ENCODE results near the gene NRXN3. TPM values are rescaled to one million over a fixed set of nuclear protein-coding genes. Genes with fewer than 3 reads are reported as not detected.

The NRXN3 gene
- total and polyA plus RNA-seq, 4 donors = 0.07 to 1.2 (median 0.23) TPM

GRCh38 chr14:79786522-79786921 lies 1616.3 kb downstream of the NRXN3 start:
- no peak for DNase-seq (ENCODE audit: low spot score)
- Histone ChIP-seq H3K27ac (ENCODE audit: low read depth in 1 of 2, low read length in 2 of 2) (no peak overlapping the region), H3K27me3 (ENCODE audit: control insufficient read depth in 4 of 4, insufficient read depth in 4 of 4, low read length in 3 of 4) (no peaks in the 10 kb centered on the region), H3K9me3 (ENCODE audit: control insufficient read depth in 4 of 4, low read length in 3 of 4) (no peaks in the 10 kb centered on the region), H3K4me1 (ENCODE audit: control insufficient read depth in 4 of 4, insufficient read depth in 4 of 4, low read length in 3 of 4) (no peaks in the 10 kb centered on the region), H3K4me3 (ENCODE audit: low read depth in 1 of 3, low read length in 3 of 3) (no peak overlapping the region), H3K36me3 (ENCODE audit: control insufficient read depth in 4 of 4, insufficient read depth in 3 of 4, low read depth in 1 of 4, low read length in 3 of 4) (no peaks in the 10 kb centered on the region), H3K9ac (ENCODE audit: low read depth in 1 of 2, low read length in 2 of 2) (no peak overlapping the region)
- 93% methylated on average over 3 of the region's 3 CpGs for WGBS
- TF ChIP-seq HNF4A (conservative IDR thresholded peaks at IDR 0.05) (no peak), YY1 (IDR thresholded peaks at IDR 0.05) (no peak), CTCF (IDR thresholded peaks at IDR 0.05; ENCODE audit: low read depth, low read length, missing input control) (no peak), GABPA (IDR thresholded peaks at IDR 0.05 in 1 of 2, conservative IDR thresholded peaks at IDR 0.05 in 1 of 2) (no peak), RAD21 (IDR thresholded peaks at IDR 0.05) (no peak), TAF1 (conservative IDR thresholded peaks at IDR 0.05) (no peak), FOXA1 (IDR thresholded peaks at IDR 0.05) (no peak), ZBTB33 (IDR thresholded peaks at IDR 0.05) (no peak), NR2F2 (IDR thresholded peaks at IDR 0.05) (no peak)

GRCh38 chr14:79788346-79788745 lies 1618.2 kb downstream of the NRXN3 start:
- no peaks in the 10 kb centered on the region for H3K36me3 ChIP-seq (ENCODE audit: control insufficient read depth in 4 of 4, insufficient read depth in 3 of 4, low read depth in 1 of 4, low read length in 3 of 4)
- WGBS = 86% methylated on average over 2 of the region's 2 CpGs
- no peak for TF ChIP-seq SP1 (IDR thresholded peaks at IDR 0.05)
- TF ChIP-seq EGR1 (IDR thresholded peaks at IDR 0.05; ENCODE audit: low read depth in 2 of 2) = no peak
- TF ChIP-seq RXRA (IDR thresholded peaks at IDR 0.05) = no peak
- TF ChIP-seq JUND (IDR thresholded peaks at IDR 0.05) = no peak
- no peak for TF ChIP-seq YY1 (IDR thresholded peaks at IDR 0.05)
- H3K9me3 ChIP-seq (ENCODE audit: control insufficient read depth in 4 of 4, low read length in 3 of 4) = no peaks in the 10 kb centered on the region
- no peak for DNase-seq (ENCODE audit: low spot score)
- no peak overlapping the region for H3K4me3 ChIP-seq (ENCODE audit: low read depth in 1 of 3, low read length in 3 of 3)
- no peak overlapping the region for H3K9ac ChIP-seq (ENCODE audit: low read depth in 1 of 2, low read length in 2 of 2)
- no peaks in the 10 kb centered on the region for H3K27me3 ChIP-seq (ENCODE audit: control insufficient read depth in 4 of 4, insufficient read depth in 4 of 4, low read length in 3 of 4)
- no peak overlapping the region for H3K27ac ChIP-seq (ENCODE audit: low read depth in 1 of 2, low read length in 2 of 2)
- H3K4me1 ChIP-seq (ENCODE audit: control insufficient read depth in 4 of 4, insufficient read depth in 4 of 4, low read length in 3 of 4) = no peaks in the 10 kb centered on the region

- WGBS = 89% methylated on average over 5 of the region's 5 CpGs
- Histone ChIP-seq H3K4me1 (ENCODE audit: control insufficient read depth in 4 of 4, insufficient read depth in 4 of 4, low read length in 3 of 4) (no peaks in the 10 kb centered on the region), H3K27me3 (ENCODE audit: control insufficient read depth in 4 of 4, insufficient read depth in 4 of 4, low read length in 3 of 4) (no peaks in the 10 kb centered on the region), H3K9ac (ENCODE audit: low read depth in 1 of 2, low read length in 2 of 2) (no peak overlapping the region), H3K9me3 (ENCODE audit: control insufficient read depth in 4 of 4, low read length in 3 of 4) (no peaks in the 10 kb centered on the region), H3K4me3 (ENCODE audit: low read depth in 1 of 3, low read length in 3 of 3) (no peak overlapping the region), H3K27ac (ENCODE audit: low read depth in 1 of 2, low read length in 2 of 2) (no peak overlapping the region), H3K36me3 (ENCODE audit: control insufficient read depth in 4 of 4, insufficient read depth in 3 of 4, low read depth in 1 of 4, low read length in 3 of 4) (no peaks in the 10 kb centered on the region)
- DNase-seq (ENCODE audit: low spot score) = no peak
- TF ChIP-seq FOXA2 (IDR thresholded peaks at IDR 0.05) (no peak), TAF1 (conservative IDR thresholded peaks at IDR 0.05) (no peak)
These were observed 1621.0 kb downstream of the NRXN3 start for GRCh38 chr14:79791055-79791732.
